Bronchial epithelial cell (primary cell): Measurements from ENCODE around the gene SOX10. TPM values are rescaled to one million over a fixed set of nuclear protein-coding genes. Genes with fewer than 3 reads are reported as not detected.
A peak's percentile ranks its signal among the peaks of the same experiment; 100 is the strongest.
"Not testable (repeated sequence)": the region's sequence is repeated elsewhere in the genome, so short reads cannot be mapped to it uniquely, and the experiment has no call there.

Experiments
- DNase-seq: peaks from one replicate; pipeline ENCODE4 v3.0.0-alpha.2; 2010; ENCODE audit warnings: low read depth
- FAIRE-seq: peaks from 2 replicates; lab custom pipeline; 2011; peaks lifted over from hg19 to GRCh38; lab: Jason Lieb, UNC
- H3K27me3 ChIP-seq: 2 replicates; pipeline ENCODE4 v1.5.1; 2011; ENCODE audit warnings: low read length; ENCODE audit not compliant: control insufficient read depth, insufficient read depth
- H3K36me3 ChIP-seq: 2 replicates; pipeline ENCODE4 v1.5.1; 2011; ENCODE audit warnings: low read length; ENCODE audit not compliant: control insufficient read depth, insufficient read depth
- H3K4me3 ChIP-seq: 2 replicates; pipeline ENCODE4 v1.5.1; 2011; ENCODE audit warnings: mild to moderate bottlenecking, low read depth, low read length, control low read depth
- total RNA-seq: library from RNA; depleted of rRNA; stranded (reverse); fragments of >200 nt; gene quantifications from 2 replicates; pipeline ENCODE4 v1.2.1, GENCODE V29; 2014
- TF ChIP-seq, protein P1 (sequence below): IDR thresholded peaks from 2 replicates; pipeline ENCODE4 v1.5.1; 2011; ENCODE audit warnings: mild to moderate bottlenecking, moderate library complexity, low read length, control low read depth, inconsistent platforms; ENCODE audit not compliant: insufficient read depth, severe bottlenecking

Gene SOX10
- total RNA-seq, 1 donor from 2014 or later, result not detected

GRCh38 chr22:37979782-37980181 is 4.6 kb downstream of the SOX10 start:
- H3K27me3 ChIP-seq, result no peaks in the 10 kb centered on the region
- no peak overlapping the region for H3K4me3 ChIP-seq
- DNase-seq, result no peak
- H3K36me3 ChIP-seq, result no peaks in the 10 kb centered on the region
- TF ChIP-seq, protein P1, sequence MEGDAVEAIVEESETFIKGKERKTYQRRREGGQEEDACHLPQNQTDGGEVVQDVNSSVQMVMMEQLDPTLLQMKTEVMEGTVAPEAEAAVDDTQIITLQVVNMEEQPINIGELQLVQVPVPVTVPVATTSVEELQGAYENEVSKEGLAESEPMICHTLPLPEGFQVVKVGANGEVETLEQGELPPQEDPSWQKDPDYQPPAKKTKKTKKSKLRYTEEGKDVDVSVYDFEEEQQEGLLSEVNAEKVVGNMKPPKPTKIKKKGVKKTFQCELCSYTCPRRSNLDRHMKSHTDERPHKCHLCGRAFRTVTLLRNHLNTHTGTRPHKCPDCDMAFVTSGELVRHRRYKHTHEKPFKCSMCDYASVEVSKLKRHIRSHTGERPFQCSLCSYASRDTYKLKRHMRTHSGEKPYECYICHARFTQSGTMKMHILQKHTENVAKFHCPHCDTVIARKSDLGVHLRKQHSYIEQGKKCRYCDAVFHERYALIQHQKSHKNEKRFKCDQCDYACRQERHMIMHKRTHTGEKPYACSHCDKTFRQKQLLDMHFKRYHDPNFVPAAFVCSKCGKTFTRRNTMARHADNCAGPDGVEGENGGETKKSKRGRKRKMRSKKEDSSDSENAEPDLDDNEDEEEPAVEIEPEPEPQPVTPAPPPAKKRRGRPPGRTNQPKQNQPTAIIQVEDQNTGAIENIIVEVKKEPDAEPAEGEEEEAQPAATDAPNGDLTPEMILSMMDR, result no peak
- FAIRE-seq, result no peak

- no peak for DNase-seq
- FAIRE-seq, result peak; percentile 88
- H3K36me3 ChIP-seq, result peaks cover 3% of the 10 kb centered on the region
- no peak overlapping the region for H3K4me3 ChIP-seq
- no peaks in the 10 kb centered on the region for H3K27me3 ChIP-seq
- TF ChIP-seq, protein P1, result no peak
Measured at GRCh38 chr22:37976547-37976946, 7.8 kb downstream of the SOX10 start.

DNA sequence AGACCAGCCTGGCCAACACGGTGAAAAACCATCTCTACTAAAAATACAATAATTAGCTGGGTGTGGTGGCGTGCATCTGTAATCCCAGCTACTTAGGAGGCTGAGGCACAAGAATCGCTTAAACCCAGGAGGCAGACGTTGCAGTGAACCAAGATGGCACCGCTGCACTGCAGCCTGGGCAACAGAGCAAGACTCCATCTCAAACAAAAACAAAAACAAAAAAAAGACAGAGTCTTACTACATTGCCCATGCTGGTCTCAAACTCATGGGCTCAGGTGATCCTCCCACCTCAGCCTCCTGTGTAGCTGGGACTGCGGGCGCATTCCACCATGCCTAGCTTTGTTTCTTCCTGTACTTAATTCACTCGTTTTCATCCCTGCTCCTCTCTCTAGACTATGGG is 8.3 kb downstream of the SOX10 start:
- FAIRE-seq, DNase-seq: not testable (repeated sequence)

DNA sequence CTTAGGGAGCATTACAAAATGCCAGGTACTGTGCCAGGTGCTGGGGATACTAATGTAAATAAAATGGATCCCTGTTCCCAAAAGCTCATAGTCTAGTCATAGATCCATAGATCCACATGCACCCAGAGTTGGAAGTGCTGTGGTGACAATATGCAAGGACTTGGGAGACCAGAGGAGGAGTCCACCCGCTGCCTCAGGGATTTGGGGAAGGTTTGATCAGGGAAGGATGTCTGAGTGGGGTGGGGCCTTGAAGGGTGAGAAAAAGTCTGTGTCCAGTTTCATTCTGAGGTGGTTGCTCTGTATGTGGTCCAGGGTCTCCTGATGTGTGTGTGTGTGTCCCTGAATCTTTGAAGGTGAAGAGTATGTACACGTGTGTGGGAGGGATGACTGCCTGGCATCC is 9.2 kb downstream of the SOX10 start:
- Histone ChIP-seq H3K36me3 (peaks cover 3% of the 10 kb centered on the region), H3K4me3 (no peak overlapping the region), H3K27me3 (no peaks in the 10 kb centered on the region)
- DNase-seq (no peak), FAIRE-seq (no peak)
- TF ChIP-seq, protein P1, result no peak

More for the DNA sequence above, 8.3 kb downstream of the SOX10 start:
- H3K36me3 ChIP-seq, H3K4me3 ChIP-seq, H3K27me3 ChIP-seq: not testable (repeated sequence)

DNA sequence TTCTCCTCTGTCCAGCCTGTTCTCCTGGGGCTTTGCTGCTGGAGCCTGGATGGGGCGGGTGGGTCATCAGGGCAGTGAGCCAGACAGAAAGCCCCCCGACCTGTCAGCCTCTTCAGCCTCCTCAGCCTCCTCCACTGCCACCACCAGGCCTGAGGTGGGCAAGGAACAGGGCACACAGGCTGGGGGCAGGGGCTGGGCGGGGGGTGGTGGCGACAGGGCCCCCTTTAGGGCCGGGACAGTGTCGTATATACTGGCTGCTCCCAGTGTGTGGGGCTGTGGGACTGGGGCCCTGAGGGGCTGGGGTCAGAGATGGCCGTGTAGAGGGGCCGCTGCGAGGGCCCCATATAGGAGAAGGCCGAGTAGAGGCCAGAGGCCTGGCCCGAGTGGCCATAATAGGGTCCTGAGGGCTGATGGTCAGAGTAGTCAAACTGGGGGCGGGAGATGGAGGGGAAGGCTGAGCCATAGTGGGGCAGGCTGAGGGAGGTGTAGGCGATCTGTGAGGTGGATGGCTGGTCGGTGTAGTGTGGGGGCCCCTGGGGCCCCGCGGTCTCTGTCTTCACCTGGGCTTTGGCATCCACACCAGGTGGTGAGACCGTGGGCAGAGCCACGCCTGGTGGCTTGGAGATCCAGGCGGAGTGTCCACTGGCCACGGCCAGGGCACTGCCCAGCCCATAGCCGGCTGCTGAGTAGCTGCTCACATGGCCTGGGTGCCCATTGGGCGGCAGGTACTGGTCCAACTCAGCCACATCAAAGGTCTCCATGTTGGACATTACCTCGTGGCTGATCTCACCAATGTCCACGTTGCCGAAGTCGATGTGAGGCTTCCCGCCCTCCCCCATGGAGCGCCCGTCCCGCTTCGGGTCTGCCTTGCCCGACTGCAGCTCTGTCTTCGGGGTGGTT is 10.8 kb downstream of the SOX10 start:
- H3K27me3 ChIP-seq, result no peaks in the 10 kb centered on the region
- TF ChIP-seq, protein P1, result no peak
- H3K36me3 ChIP-seq, result peaks cover 5% of the 10 kb centered on the region
- H3K4me3 ChIP-seq, result no peak overlapping the region
- no peak for FAIRE-seq
- DNase-seq, result no peak

DNA sequence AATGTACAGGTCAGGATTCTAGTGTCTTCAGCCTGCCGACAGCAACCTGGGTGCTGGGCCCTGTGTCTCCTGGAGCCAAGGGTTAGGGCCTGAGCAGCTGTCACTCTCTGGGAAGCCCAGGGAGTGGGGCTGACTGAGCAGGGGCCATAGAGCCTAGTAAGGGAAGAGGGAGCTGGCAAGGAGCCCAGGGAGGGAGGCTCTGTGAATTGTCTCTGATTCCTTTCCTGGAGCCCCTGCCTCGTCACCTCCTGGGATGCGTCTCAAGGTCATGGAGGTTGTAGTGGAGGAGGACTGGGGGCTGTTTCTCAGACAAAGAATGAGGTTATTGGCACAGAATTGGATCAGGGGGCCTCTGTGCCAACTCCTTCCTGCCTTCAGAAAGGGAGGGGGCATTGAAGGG is 11.8 kb downstream of the SOX10 start:
- FAIRE-seq (no peak), DNase-seq (no peak)
- Histone ChIP-seq H3K36me3 (peaks cover 13% of the 10 kb centered on the region), H3K27me3 (no peaks in the 10 kb centered on the region), H3K4me3 (no peak overlapping the region)
- TF ChIP-seq, protein P1, result no peak
